Neuronal stem cell (in vitro differentiated cells): ENCODE data around the gene SHH.

ENCODE experiments used
- DNase-seq: peaks from one replicate; pipeline ENCODE4 v3.0.0-alpha.2; 2013; ENCODE audit warnings: low spot score
- H2AFZ ChIP-seq: one replicate; pipeline ENCODE4 v1.6.1; 2013; ENCODE audit warnings: mild to moderate bottlenecking, low read length, inconsistent platforms
- H2AK5ac ChIP-seq: 2 replicates; pipeline ENCODE4 v1.6.1; 2013; ENCODE audit warnings: low read depth, mild to moderate bottlenecking, inconsistent platforms, low read length, moderate library complexity, mixed read lengths
- H2BK120ac ChIP-seq: 2 replicates; pipeline ENCODE4 v1.6.1; 2013; ENCODE audit warnings: low read depth, mild to moderate bottlenecking, inconsistent platforms, low read length, moderate library complexity, mixed read lengths
- H2BK12ac ChIP-seq: one replicate; pipeline ENCODE4 v1.6.1; 2013; ENCODE audit warnings: low read length, inconsistent platforms
- H2BK15ac ChIP-seq: 2 replicates; pipeline ENCODE4 v1.6.1; 2013; ENCODE audit warnings: mild to moderate bottlenecking, low read length, inconsistent platforms, mixed read lengths
- H2BK5ac ChIP-seq: one replicate; pipeline ENCODE4 v1.6.1; 2013; ENCODE audit warnings: inconsistent platforms, mild to moderate bottlenecking, low read length, moderate library complexity
- H3K14ac ChIP-seq: one replicate; pipeline ENCODE4 v1.6.1; 2013; ENCODE audit warnings: low read length, inconsistent platforms
- H3K18ac ChIP-seq: 2 replicates; pipeline ENCODE4 v1.6.1; 2013; ENCODE audit warnings: low read length, inconsistent platforms
- H3K23ac ChIP-seq: 2 replicates; pipeline ENCODE4 v1.6.1; 2013; ENCODE audit warnings: low read depth, mild to moderate bottlenecking, mixed read lengths, low read length, inconsistent platforms; ENCODE audit not compliant: poor library complexity
- H3K27ac ChIP-seq: replicated peaks from 3 replicates; pipeline ENCODE4 v1.5.1; 2013; ENCODE audit warnings: low read length, inconsistent platforms
- H3K27me3 ChIP-seq, 3 experiments: 2 replicates each; pipeline ENCODE4 v1.6.1; 2013; ENCODE audit warnings: low read length in 3 of 3, mild to moderate bottlenecking in 2 of 3, inconsistent platforms in 1 of 3, low read depth in 1 of 3, mixed read lengths in 1 of 3, moderate library complexity in 1 of 3; ENCODE audit not compliant: control insufficient read depth in 3 of 3, insufficient read depth in 3 of 3
- H3K36me3 ChIP-seq, 2 donors: replicated peaks in 1 of 2; 2 replicates each; pipeline ENCODE4 v1.6.1; 2013; ENCODE audit warnings: low read length in 2 of 2; ENCODE audit not compliant: control insufficient read depth in 2 of 2, insufficient read depth in 2 of 2
- H3K4ac ChIP-seq: 2 replicates; pipeline ENCODE4 v1.6.1; 2013; ENCODE audit warnings: inconsistent platforms, mild to moderate bottlenecking, low read length, moderate library complexity
- H3K4me1 ChIP-seq, 2 donors: 1 replicate in 1 of 2; 2 replicates in 1 of 2; pipeline ENCODE4 v1.6.1; 2013; ENCODE audit warnings: low read length in 2 of 2, low read depth in 1 of 2; ENCODE audit not compliant: control insufficient read depth in 2 of 2, insufficient read depth in 1 of 2
- H3K4me2 ChIP-seq: one replicate; pipeline ENCODE4 v1.6.1; 2013; ENCODE audit warnings: mild to moderate bottlenecking, low read length, inconsistent platforms; ENCODE audit not compliant: insufficient read depth, poor library complexity, severe bottlenecking
- H3K4me3 ChIP-seq, 2 donors: 2 replicates each; pipeline ENCODE4 v1.5.1; 2013; ENCODE audit warnings: low read length in 2 of 2, mild to moderate bottlenecking in 2 of 2, inconsistent platforms in 1 of 2, moderate library complexity in 1 of 2
- H3K79me1 ChIP-seq: one replicate; pipeline ENCODE4 v1.6.1; 2013; ENCODE audit warnings: low read depth, mild to moderate bottlenecking, inconsistent platforms, low read length, moderate library complexity
- H3K9ac ChIP-seq: one replicate; pipeline ENCODE4 v1.6.1; 2013; ENCODE audit warnings: mild to moderate bottlenecking, low read depth, low read length, inconsistent platforms; ENCODE audit not compliant: poor library complexity
- H3K9me3 ChIP-seq, 2 donors: replicated peaks in 1 of 2; 2 replicates each; pipeline versions ENCODE3 to v1.6.1; 2013; ENCODE audit warnings: low read length in 2 of 2, mild to moderate bottlenecking in 2 of 2, inconsistent platforms in 1 of 2, low read depth in 1 of 2, mixed read lengths in 1 of 2, moderate library complexity in 1 of 2; ENCODE audit not compliant: control insufficient read depth in 2 of 2, insufficient read depth in 1 of 2
- H4K8ac ChIP-seq: one replicate; pipeline ENCODE4 v1.6.1; 2013; ENCODE audit warnings: low read depth, mild to moderate bottlenecking, inconsistent platforms, low read length, moderate library complexity
- H4K91ac ChIP-seq: one replicate; pipeline ENCODE4 v1.6.1; 2013; ENCODE audit warnings: low read length, low read depth, mild to moderate bottlenecking, inconsistent platforms; ENCODE audit not compliant: poor library complexity
- WGBS, 2 donors: extraction: QIAGEN DNeasy Blood & Tissue Kit; methylation state at CpG; one replicate each; pipeline ENCODE4 v1.1.7; 2013; ENCODE audit warnings: missing lambda C conversion rate in 2 of 2, mixed read lengths in 1 of 2; ENCODE audit not compliant: insufficient read length in 2 of 2, insufficient replicate concordance in 1 of 2; ENCODE audit errors: extremely low coverage in 2 of 2; 5-methylcytosine and 5-hydroxymethylcytosine counted together

The SHH gene

DNA sequence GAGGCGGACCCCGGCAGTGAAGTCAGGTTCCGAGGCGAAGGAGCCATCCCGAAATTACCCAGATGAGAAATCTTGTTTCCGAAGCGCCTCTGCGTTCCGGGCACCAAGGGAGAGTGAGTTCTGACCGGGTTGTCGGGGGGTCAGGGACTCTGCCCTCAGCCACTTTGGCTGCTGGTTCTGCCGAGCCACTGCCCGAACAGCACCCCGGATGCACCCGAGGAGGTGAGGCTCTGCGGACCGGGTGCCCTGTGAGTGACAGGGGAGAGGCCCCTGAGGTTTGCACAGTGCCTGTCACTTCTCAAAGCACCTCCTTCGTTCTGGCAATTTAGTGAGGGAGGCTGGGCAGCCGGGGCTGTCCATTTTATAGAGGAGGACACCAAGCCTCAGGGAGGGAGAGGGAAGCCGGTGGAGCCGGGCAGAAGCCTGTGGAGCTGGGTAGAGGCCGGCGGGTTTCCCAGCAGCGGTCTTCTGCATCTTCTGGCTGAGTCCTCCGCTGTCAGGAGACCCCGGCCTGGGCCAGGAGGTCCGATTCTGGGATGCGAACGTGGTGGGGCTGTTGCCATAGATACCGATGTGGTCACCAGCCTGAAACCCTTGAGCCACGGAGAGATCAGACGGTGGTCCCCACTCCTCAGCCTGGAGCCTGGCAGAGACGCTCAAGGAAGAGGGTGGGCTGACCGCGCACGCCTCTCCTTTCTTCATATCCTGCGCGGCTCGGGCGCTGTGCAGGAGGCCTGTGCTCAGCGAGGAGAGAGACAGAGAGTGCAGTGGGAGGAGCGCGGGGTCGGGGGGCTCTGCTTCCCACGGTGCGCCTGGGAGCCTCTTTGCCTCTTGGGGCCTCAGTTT is 18.9 kb upstream of the SHH start:
- no CpG with 5 or more reads among the region's 46 CpGs for WGBS, 2 donors
- Histone ChIP-seq H3K36me3 (no peaks in the 10 kb centered on the region), H2AK5ac (peak overlapping the region; percentile 33), H4K91ac (no peak overlapping the region), H4K8ac (no peak overlapping the region), H3K27ac (no peak overlapping the region), H3K27me3 (peaks cover 0 to 53% (median 0%) of the 10 kb centered on the region in 3 experiments), H2BK12ac (no peak overlapping the region), H3K79me1 (no peaks in the 10 kb centered on the region), H3K14ac (no peak overlapping the region), H3K4ac (peak overlapping the region; percentile 45), H3K23ac (peak overlapping the region; percentile 48), H2BK120ac (no peak overlapping the region), H3K18ac (peak overlapping the region; percentile 46), H3K9ac (no peak overlapping the region), H3K9me3 (peaks cover 0 to 3% of the 10 kb centered on the region in 2 donors), H2AFZ (no peak overlapping the region), H3K4me2 (no peak overlapping the region), H2BK15ac (no peak overlapping the region), H3K4me1 (peaks cover 0 to 8% of the 10 kb centered on the region in 2 donors), H2BK5ac (peak overlapping the region; percentile 84), H3K4me3 (no peak overlapping the region)
- no peak for DNase-seq

DNA sequence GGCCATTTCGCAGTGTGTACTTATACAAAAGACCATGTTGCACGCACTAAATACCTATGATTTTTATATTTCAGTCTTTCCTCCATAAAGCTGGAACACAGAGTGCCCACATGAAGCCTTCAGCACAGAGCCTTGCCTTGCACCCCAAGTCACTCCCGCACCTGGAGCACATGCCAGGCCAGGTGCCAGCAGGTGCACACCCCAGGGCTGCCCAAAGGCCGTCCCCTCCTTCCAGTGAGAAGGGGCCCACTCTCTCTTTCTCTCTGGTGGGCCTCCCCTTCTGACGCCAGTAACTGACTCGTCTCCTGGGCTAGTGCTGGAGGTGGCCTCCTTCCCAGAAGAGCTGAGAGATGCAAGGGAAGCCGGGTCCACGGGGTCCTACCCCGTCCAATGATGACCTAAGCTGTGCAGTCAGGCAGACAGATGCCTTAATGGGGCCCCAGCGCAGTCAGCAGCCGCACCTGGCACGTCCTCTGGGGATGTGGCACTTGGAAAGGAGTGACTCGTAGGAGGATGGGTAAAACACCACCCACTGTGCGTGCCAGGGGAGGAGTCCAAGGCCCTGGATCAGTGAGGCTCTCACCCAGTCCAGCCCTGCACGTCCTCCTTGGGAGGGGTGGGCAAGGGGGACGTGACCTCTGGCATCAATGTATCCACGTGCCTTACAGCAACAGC is 17.7 kb upstream of the SHH start:
- Histone ChIP-seq H3K14ac (no peak overlapping the region), H3K18ac (peak overlapping the region; percentile 61), H4K8ac (no peak overlapping the region), H3K27ac (no peak overlapping the region), H3K9me3 (peaks cover 0 to 3% of the 10 kb centered on the region in 2 donors), H3K27me3 (peaks cover 0 to 51% (median 0%) of the 10 kb centered on the region in 3 experiments), H2BK15ac (peak overlapping the region; percentile 19), H3K4me1 (peaks cover 0 to 2% of the 10 kb centered on the region in 2 donors), H3K79me1 (no peaks in the 10 kb centered on the region), H3K23ac (peak overlapping the region; percentile 44), H3K4ac (no peak overlapping the region), H2AFZ (no peak overlapping the region), H3K4me3 (no peak overlapping the region), H3K9ac (no peak overlapping the region), H2AK5ac (peak overlapping the region; percentile 81), H3K4me2 (no peak overlapping the region), H2BK5ac (no peak overlapping the region), H2BK120ac (no peak overlapping the region), H3K36me3 (no peaks in the 10 kb centered on the region), H2BK12ac (no peak overlapping the region), H4K91ac (peak overlapping the region; percentile 74)
- DNase-seq: no peak
- no CpG with 5 or more reads among the region's 17 CpGs for WGBS, 2 donors

DNA sequence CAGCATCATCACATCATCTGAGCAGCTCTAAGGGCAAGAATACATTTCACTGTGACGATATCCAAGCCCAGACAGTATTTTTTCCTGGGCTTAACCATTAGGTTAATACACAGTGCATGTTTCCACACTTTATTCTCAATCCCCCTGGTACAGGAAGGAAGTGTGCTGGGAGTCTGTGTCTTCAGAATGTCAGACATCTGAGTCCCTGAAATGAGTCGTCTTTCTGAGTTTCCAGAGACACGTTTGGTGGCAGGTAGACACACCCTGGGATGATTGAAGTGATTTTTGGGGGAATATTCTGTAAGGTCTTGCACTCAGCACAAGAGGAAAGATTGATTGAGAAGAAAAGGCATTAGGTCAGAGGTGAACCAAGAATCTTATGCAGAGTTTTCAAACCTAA is 13.1 kb upstream of the SHH start:
- H2BK15ac ChIP-seq: no peak overlapping the region
- H3K4me1 ChIP-seq: no peaks in the 10 kb centered on the region
- no peaks in the 10 kb centered on the region for H3K36me3 ChIP-seq
- H4K91ac ChIP-seq: no peak overlapping the region
- H2BK5ac ChIP-seq: no peak overlapping the region
- H3K23ac ChIP-seq: no peak overlapping the region
- peaks cover 0 to 3% of the 10 kb centered on the region in 2 donors for H3K9me3 ChIP-seq
- no peak overlapping the region for H3K27ac ChIP-seq
- WGBS, 2 donors: no CpG with 5 or more reads among the region's 3 CpGs
- H2AFZ ChIP-seq: no peak overlapping the region
- no peak overlapping the region for H2BK12ac ChIP-seq
- no peak overlapping the region for H2BK120ac ChIP-seq
- no peak overlapping the region for H3K4me3 ChIP-seq
- H3K18ac ChIP-seq: no peak overlapping the region
- H3K79me1 ChIP-seq: no peaks in the 10 kb centered on the region
- no peak overlapping the region for H4K8ac ChIP-seq
- no peak overlapping the region for H3K4ac ChIP-seq
- H3K27me3 ChIP-seq: peaks cover 0 to 57% (median 0%) of the 10 kb centered on the region in 3 experiments
- no peak for DNase-seq
- no peak overlapping the region for H2AK5ac ChIP-seq
- H3K9ac ChIP-seq: no peak overlapping the region
- H3K4me2 ChIP-seq: no peak overlapping the region
- H3K14ac ChIP-seq: no peak overlapping the region

GRCh38 chr7:155824227-155824886 is 12.1 kb upstream of the SHH start:
- no peaks in the 10 kb centered on the region for H3K36me3 ChIP-seq
- H2BK120ac ChIP-seq: no peak overlapping the region
- no peak overlapping the region for H2AK5ac ChIP-seq
- H3K18ac ChIP-seq: no peak overlapping the region
- no peak overlapping the region for H2AFZ ChIP-seq
- H3K14ac ChIP-seq: no peak overlapping the region
- H3K4me1 ChIP-seq: no peaks in the 10 kb centered on the region
- no peak overlapping the region for H3K4me2 ChIP-seq
- peaks cover 0 to 59% (median 0%) of the 10 kb centered on the region in 3 experiments for H3K27me3 ChIP-seq
- no peak overlapping the region for H3K4ac ChIP-seq
- no peak overlapping the region for H3K27ac ChIP-seq
- H4K91ac ChIP-seq: no peak overlapping the region
- no CpG with 5 or more reads among the region's 17 CpGs for WGBS, 2 donors
- H2BK15ac ChIP-seq: no peak overlapping the region
- H3K79me1 ChIP-seq: no peaks in the 10 kb centered on the region
- no peak overlapping the region for H4K8ac ChIP-seq
- no peak overlapping the region for H2BK12ac ChIP-seq
- no peak overlapping the region for H3K9ac ChIP-seq
- no peak for DNase-seq
- H2BK5ac ChIP-seq: no peak overlapping the region
- no peak overlapping the region for H3K4me3 ChIP-seq
- H3K23ac ChIP-seq: no peak overlapping the region
- H3K9me3 ChIP-seq: peaks cover 0 to 2% of the 10 kb centered on the region in 2 donors
